D721Med (cell line): ENCODE data around the gene SYTL2.
"Not testable (repeated sequence)": the region's sequence is repeated elsewhere in the genome, so short reads cannot be mapped to it uniquely, and the experiment has no call there.

Experiments
- DNase-seq: peaks from one replicate; pipeline ENCODE4 v3.0.0; 2011; ENCODE audit warnings: low spot score; ENCODE audit not compliant: insufficient read length
- FAIRE-seq: peaks from 2 replicates; lab custom pipeline; 2011; peaks lifted over from hg19 to GRCh38; lab: Jason Lieb, UNC
- CTCF ChIP-seq: IDR thresholded peaks from 2 replicates; pipeline ENCODE4 v1.5.1; 2012; ENCODE audit warnings: mild to moderate bottlenecking, control low read depth; ENCODE audit not compliant: insufficient read depth; ENCODE audit errors: missing control alignments

The SYTL2 gene

GRCh38 chr11:85682330-85683305, 128.3 kb downstream of the SYTL2 start:
- DNase-seq (no peak), FAIRE-seq (no peak)
- no peak for TF ChIP-seq CTCF

GRCh38 chr11:85680897-85681296, 130.0 kb downstream of the SYTL2 start:
- TF ChIP-seq CTCF: no peak
- DNase-seq: no peak
- no peak for FAIRE-seq

GRCh38 chr11:85679576-85679975, 131.4 kb downstream of the SYTL2 start:
- no peak for FAIRE-seq
- TF ChIP-seq CTCF: no peak
- DNase-seq: no peak

- no peak for TF ChIP-seq CTCF
- DNase-seq (no peak), FAIRE-seq (no peak)
These were observed 137.5 kb downstream of the SYTL2 start for GRCh38 chr11:85673393-85673792.

- no peak for DNase-seq
- FAIRE-seq: no peak
- TF ChIP-seq CTCF: no peak
These were observed 138.6 kb downstream of the SYTL2 start for GRCh38 chr11:85672105-85672902.

- not testable (repeated sequence) for DNase-seq, FAIRE-seq
These were observed 139.8 kb downstream of the SYTL2 start for GRCh38 chr11:85670949-85671663.

GRCh38 chr11:85668157-85668556, 142.8 kb downstream of the SYTL2 start:
- DNase-seq (no peak), FAIRE-seq (no peak)
- no peak for TF ChIP-seq CTCF
